ENCODE data around the gene MUC5AC. TPM values are rescaled to one million over a fixed set of nuclear protein-coding genes. Genes with fewer than 3 reads are reported as not detected.
A peak's percentile ranks its signal among the peaks of the same experiment; 100 is the strongest.
"Not testable (repeated sequence)": the region's sequence is repeated elsewhere in the genome, so short reads cannot be mapped to it uniquely, and the experiment has no call there.

MUC5AC gene
- total RNA-seq, 2 donors from 2014 or later = not detected

- no peak for DNase-seq (ENCODE audit: low spot score)
- intact Hi-C loops (cut with DNase I) = loop anchor here (2.0 to 5.0 kb wide), 2 partner anchors 315 to 316 kb away; no protein-coding TSS in a partner anchor
Observed at GRCh38 chr11:1201395-1202153, 43.8 kb downstream of the MUC5AC start.

GRCh38 chr11:1202154-1202775 is 44.5 kb downstream of the MUC5AC start:
- intact Hi-C loops (cut with DNase I) = loop anchor here (2.0 to 5.0 kb wide), 2 partner anchors 315 kb away; no protein-coding TSS in a partner anchor
- peak; percentile 77 for DNase-seq (ENCODE audit: low spot score)

- peak; percentile 87 for DNase-seq (ENCODE audit: low spot score)
- intact Hi-C loops (cut with DNase I) = loop anchor here (2.0 to 5.0 kb wide), 2 partner anchors 314 kb away; no protein-coding TSS in a partner anchor
Observed at GRCh38 chr11:1202776-1203504, 45.2 kb downstream of the MUC5AC start.

- intact Hi-C loops (cut with DNase I) = loop anchor here (2.0 to 5.0 kb wide), 2 partner anchors 313 to 314 kb away; no protein-coding TSS in a partner anchor
- peak; percentile 72 for DNase-seq (ENCODE audit: low spot score)
Observed at GRCh38 chr11:1203505-1204271, 45.9 kb downstream of the MUC5AC start.

GRCh38 chr11:1204381-1205101 is 46.8 kb downstream of the MUC5AC start:
- peak; percentile 60 for DNase-seq (ENCODE audit: low spot score)
- intact Hi-C loops (cut with DNase I) = loop anchor here in 1 of 2 donors (5.0 kb wide), 1 partner anchor 313 kb away; no protein-coding TSS in a partner anchor

- peak; percentile 70 for DNase-seq (ENCODE audit: low spot score)
- intact Hi-C loops (cut with DNase I) = no loop called here
Observed at GRCh38 chr11:1205121-1205986, 47.6 kb downstream of the MUC5AC start.

- intact Hi-C loops (cut with DNase I) = no loop called here
- DNase-seq (ENCODE audit: low spot score) = peak; percentile 59
Observed at GRCh38 chr11:1205987-1206331, 48.2 kb downstream of the MUC5AC start.

GRCh38 chr11:1206391-1207271 is 48.9 kb downstream of the MUC5AC start:
- DNase-seq (ENCODE audit: low spot score) = peak; percentile 80
- intact Hi-C loops (cut with DNase I) = no loop called here

GRCh38 chr11:1207401-1208143 is 49.8 kb downstream of the MUC5AC start:
- DNase-seq (ENCODE audit: low spot score) = peak; percentile 76
- intact Hi-C loops (cut with DNase I) = no loop called here

- intact Hi-C loops (cut with DNase I) = no loop called here
Observed at GRCh38 chr11:1208144-1208393, 50.3 kb downstream of the MUC5AC start.

GRCh38 chr11:1208394-1209261 is 50.9 kb downstream of the MUC5AC start:
- peak; percentile 78 for DNase-seq (ENCODE audit: low spot score)
- intact Hi-C loops (cut with DNase I) = no loop called here

More at GRCh38 chr11:1208144-1208393, 50.3 kb downstream of the MUC5AC start:
- DNase-seq (ENCODE audit: low spot score) = no peak

GRCh38 chr11:1209371-1210057 is 51.8 kb downstream of the MUC5AC start:
- DNase-seq (ENCODE audit: low spot score) = peak; percentile 56

GRCh38 chr11:1211838-1212237 is 54.1 kb downstream of the MUC5AC start:
- no peak for DNase-seq (ENCODE audit: low spot score)
- intact Hi-C loops (cut with DNase I) = no loop called here

More at GRCh38 chr11:1209371-1210057, 51.8 kb downstream of the MUC5AC start:
- intact Hi-C loops (cut with DNase I) = no loop called here

GRCh38 chr11:1215826-1216225 is 58.1 kb downstream of the MUC5AC start:
- intact Hi-C loops (cut with DNase I) = not testable (repeated sequence)
- DNase-seq (ENCODE audit: low spot score) = peak; percentile 15

- DNase-seq (ENCODE audit: low spot score) = peak; percentile 36
- intact Hi-C loops (cut with DNase I) = no loop called here
Observed at GRCh38 chr11:1217151-1217550, 59.4 kb downstream of the MUC5AC start.
